ENCODE data around the gene ENDOV.

DNA sequence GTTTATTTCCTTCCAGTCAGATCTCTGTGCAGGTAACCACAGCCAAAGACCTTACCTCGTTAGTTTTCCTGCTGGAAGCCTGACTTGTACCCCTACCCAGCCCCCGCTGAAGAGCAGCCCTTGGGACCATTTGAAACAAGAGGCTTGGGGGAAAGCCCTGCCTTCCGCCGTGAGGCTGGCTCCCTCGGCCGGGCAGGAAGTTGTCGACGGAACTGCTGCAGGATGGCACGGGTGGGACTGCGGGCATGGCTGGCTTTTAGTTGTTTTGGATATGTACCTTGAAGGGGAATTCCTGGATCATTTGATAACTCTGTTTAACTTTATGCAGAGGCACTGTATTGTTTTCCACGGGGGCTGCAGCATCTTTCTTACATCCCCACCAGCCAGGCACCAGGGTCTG lies 49.0 kb upstream of the ENDOV start:
- TF ChIP-seq, protein P1, sequence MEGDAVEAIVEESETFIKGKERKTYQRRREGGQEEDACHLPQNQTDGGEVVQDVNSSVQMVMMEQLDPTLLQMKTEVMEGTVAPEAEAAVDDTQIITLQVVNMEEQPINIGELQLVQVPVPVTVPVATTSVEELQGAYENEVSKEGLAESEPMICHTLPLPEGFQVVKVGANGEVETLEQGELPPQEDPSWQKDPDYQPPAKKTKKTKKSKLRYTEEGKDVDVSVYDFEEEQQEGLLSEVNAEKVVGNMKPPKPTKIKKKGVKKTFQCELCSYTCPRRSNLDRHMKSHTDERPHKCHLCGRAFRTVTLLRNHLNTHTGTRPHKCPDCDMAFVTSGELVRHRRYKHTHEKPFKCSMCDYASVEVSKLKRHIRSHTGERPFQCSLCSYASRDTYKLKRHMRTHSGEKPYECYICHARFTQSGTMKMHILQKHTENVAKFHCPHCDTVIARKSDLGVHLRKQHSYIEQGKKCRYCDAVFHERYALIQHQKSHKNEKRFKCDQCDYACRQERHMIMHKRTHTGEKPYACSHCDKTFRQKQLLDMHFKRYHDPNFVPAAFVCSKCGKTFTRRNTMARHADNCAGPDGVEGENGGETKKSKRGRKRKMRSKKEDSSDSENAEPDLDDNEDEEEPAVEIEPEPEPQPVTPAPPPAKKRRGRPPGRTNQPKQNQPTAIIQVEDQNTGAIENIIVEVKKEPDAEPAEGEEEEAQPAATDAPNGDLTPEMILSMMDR (IDR thresholded peaks at IDR 0.05; ENCODE audit: low read depth, low read length), result no peak
- no peak for TF ChIP-seq EZH2phosphoT487 (IDR thresholded peaks at IDR 0.05; ENCODE audit: low read depth)

Data from OCI-LY3 (cell line).